ENCODE data around the gene THOC6. TPM values are rescaled to one million over a fixed set of nuclear protein-coding genes. Genes with fewer than 3 reads are reported as not detected.

THOC6 gene
- polyA plus RNA-seq, 1 donor from 2014 or later: 11.4 TPM

DNA sequence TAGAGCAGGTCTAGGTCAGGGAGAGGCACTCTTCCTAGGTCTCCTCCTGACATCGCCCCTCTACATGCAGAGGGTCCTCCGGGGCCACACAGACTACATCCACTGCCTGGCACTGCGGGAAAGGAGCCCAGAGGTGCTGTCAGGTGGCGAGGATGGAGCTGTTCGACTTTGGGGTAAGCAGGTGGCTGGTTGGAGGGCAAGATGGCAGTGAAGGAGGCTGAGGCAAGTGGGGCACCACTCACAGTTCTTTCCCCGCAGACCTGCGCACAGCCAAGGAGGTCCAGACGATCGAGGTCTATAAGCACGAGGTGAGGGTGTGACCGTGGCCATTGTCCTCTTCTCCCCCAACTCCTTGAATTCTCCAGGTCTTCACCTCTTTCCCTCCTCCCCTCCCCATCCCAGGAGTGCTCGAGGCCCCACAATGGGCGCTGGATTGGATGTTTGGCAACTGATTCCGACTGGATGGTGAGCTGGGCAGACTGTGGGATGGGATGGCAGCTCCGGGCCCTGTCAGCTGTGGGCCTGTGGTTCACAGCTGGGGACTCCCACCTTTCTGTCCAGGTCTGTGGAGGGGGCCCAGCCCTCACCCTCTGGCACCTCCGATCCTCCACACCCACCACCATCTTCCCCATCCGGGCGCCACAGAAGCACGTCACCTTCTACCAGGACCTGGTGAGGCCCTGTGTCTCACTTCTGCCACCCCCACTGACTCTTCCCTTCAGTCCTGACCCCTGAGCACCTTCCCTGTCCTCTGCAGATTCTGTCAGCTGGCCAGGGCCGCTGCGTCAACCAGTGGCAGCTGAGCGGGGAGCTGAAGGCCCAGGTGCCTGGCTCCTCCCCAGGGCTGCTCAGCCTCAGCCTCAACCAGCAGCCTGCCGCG is 3.0 kb downstream of the THOC6 start:
- Histone ChIP-seq H3K4me2 (ENCODE audit: low read length) (no peak overlapping the region), H2AFZ (ENCODE audit: low read depth, low read length) (no peak overlapping the region), H3K27ac (ENCODE audit: low read length) (no peak overlapping the region), H3K9me3 (ENCODE audit: low read length) (no peaks in the 10 kb centered on the region), H3K4me3 (ENCODE audit: low read length) (no peak overlapping the region), H3K9me2 (ENCODE audit: insufficient read depth, low read length) (no peaks in the 10 kb centered on the region), H3F3A (ENCODE audit: insufficient read depth, low read length, poor library complexity, severe bottlenecking) (no peaks in the 10 kb centered on the region), H3K27me3 (ENCODE audit: insufficient read depth, low read depth, low read length) (no peaks in the 10 kb centered on the region), H3K79me2 (replicated peaks; ENCODE audit: insufficient read depth, low read length) (no peaks in the 10 kb centered on the region), H3K9ac (ENCODE audit: low read length) (no peak overlapping the region), H3K36me3 (ENCODE audit: insufficient read depth, low read length) (no peaks in the 10 kb centered on the region), H4K20me1 (ENCODE audit: insufficient read depth) (no peaks in the 10 kb centered on the region)
- TF ChIP-seq EP300 (conservative IDR thresholded peaks at IDR 0.05; ENCODE audit: poor library complexity, severe bottlenecking) (no peak), TAF1 (IDR thresholded peaks at IDR 0.05; ENCODE audit: low read depth) (no peak), MXI1 (conservative IDR thresholded peaks at IDR 0.05; ENCODE audit: poor library complexity, severe bottlenecking) (no peak), POLR2AphosphoS5 (IDR thresholded peaks at IDR 0.05) (no peak), SMC3 (conservative IDR thresholded peaks at IDR 0.05; ENCODE audit: poor library complexity) (no peak), EZH2 (IDR thresholded peaks at IDR 0.05; ENCODE audit: borderline replicate concordance, insufficient read depth, low read length, poor library complexity, severe bottlenecking) (no peak), REST (IDR thresholded peaks at IDR 0.05; ENCODE audit: borderline replicate concordance) (no peak), RAD21 (conservative IDR thresholded peaks at IDR 0.05) (no peak)
- TF ChIP-seq, protein P1, sequence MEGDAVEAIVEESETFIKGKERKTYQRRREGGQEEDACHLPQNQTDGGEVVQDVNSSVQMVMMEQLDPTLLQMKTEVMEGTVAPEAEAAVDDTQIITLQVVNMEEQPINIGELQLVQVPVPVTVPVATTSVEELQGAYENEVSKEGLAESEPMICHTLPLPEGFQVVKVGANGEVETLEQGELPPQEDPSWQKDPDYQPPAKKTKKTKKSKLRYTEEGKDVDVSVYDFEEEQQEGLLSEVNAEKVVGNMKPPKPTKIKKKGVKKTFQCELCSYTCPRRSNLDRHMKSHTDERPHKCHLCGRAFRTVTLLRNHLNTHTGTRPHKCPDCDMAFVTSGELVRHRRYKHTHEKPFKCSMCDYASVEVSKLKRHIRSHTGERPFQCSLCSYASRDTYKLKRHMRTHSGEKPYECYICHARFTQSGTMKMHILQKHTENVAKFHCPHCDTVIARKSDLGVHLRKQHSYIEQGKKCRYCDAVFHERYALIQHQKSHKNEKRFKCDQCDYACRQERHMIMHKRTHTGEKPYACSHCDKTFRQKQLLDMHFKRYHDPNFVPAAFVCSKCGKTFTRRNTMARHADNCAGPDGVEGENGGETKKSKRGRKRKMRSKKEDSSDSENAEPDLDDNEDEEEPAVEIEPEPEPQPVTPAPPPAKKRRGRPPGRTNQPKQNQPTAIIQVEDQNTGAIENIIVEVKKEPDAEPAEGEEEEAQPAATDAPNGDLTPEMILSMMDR (IDR thresholded peaks at IDR 0.05; ENCODE audit: poor library complexity, severe bottlenecking): no peak

DNA sequence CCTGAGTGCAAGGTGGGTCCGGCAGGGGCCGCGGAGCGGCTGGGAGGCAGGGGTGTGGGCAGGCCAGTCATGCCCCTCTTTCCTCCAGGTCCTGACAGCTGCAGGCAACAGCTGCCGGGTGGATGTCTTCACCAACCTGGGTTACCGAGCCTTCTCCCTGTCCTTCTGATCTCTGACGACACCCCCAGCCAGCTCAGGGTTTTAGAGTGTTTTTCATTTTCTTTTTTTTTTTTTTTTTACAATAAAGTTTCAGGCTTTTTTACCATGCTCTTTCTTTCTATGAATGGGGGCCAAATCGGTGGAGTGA is 3.6 kb downstream of the THOC6 start:
- Histone ChIP-seq H3K4me2 (ENCODE audit: low read length) (no peak overlapping the region), H2AFZ (ENCODE audit: low read depth, low read length) (no peak overlapping the region), H3K9me3 (ENCODE audit: low read length) (no peaks in the 10 kb centered on the region), H3F3A (ENCODE audit: insufficient read depth, low read length, poor library complexity, severe bottlenecking) (no peaks in the 10 kb centered on the region), H3K27ac (ENCODE audit: low read length) (no peak overlapping the region), H3K4me3 (ENCODE audit: low read length) (no peak overlapping the region), H3K79me2 (replicated peaks; ENCODE audit: insufficient read depth, low read length) (no peaks in the 10 kb centered on the region), H3K27me3 (ENCODE audit: insufficient read depth, low read depth, low read length) (peaks cover 4% of the 10 kb centered on the region), H4K20me1 (ENCODE audit: insufficient read depth) (no peaks in the 10 kb centered on the region), H3K36me3 (ENCODE audit: insufficient read depth, low read length) (no peaks in the 10 kb centered on the region), H3K9ac (ENCODE audit: low read length) (no peak overlapping the region), H3K9me2 (ENCODE audit: insufficient read depth, low read length) (no peaks in the 10 kb centered on the region)
- TF ChIP-seq SMC3 (conservative IDR thresholded peaks at IDR 0.05; ENCODE audit: poor library complexity): no peak
- no peak for TF ChIP-seq EZH2 (IDR thresholded peaks at IDR 0.05; ENCODE audit: borderline replicate concordance, insufficient read depth, low read length, poor library complexity, severe bottlenecking)
- no peak for TF ChIP-seq RAD21 (conservative IDR thresholded peaks at IDR 0.05)
